ENCODE measurements around the gene ORM2.
"Not testable (repeated sequence)": the region's sequence is repeated elsewhere in the genome, so short reads cannot be mapped to it uniquely, and the experiment has no call there.

ORM2 gene

GRCh38 chr9:114332474-114333040 is 2.9 kb downstream of the ORM2 start:
- DNase-seq = not testable (repeated sequence)

GRCh38 chr9:114333718-114334117 is 4.0 kb downstream of the ORM2 start:
- DNase-seq = not testable (repeated sequence)

DNA sequence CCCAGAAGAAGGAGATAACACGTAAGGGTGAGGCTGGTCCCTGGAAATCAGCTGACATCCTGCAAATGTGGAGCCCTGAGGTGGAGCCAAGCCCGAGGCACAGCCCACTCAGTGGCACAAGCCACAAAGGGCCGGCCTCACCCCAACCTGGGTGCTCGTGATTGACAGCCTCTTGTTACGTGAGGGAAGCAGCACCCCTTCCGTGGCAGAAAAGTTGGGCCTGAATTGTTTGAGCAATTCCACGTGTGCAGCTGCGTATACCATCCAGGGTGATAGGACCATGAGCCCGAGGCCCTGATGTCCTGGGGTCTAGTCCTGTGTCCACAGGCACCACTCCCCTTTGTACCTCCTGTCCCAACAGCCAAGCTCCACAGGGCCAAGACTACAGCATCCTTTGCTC is 4.8 kb downstream of the ORM2 start:
- no peak for DNase-seq

- DNase-seq = no peak
Observed at GRCh38 chr9:114335745-114336144, 6.1 kb downstream of the ORM2 start.

DNA sequence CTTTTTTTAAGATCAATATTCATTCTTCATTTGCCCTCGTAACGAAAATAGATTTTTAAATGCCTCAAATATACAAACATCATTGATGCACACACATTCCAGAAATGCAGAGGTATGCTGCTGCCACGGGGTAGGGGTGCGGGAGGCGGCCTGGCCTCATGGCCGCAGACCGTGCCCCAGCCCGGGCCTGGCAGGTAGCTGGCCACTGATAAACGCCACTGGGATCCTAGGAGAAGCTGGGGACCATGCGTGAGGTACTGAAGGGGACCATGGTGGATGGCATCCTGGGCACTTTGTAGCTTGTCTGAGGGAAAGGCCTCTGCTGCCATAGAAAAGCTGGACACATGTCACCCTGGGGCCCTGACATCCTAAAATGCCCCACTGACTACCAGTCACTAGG is 6.5 kb downstream of the ORM2 start:
- DNase-seq = no peak

DNA sequence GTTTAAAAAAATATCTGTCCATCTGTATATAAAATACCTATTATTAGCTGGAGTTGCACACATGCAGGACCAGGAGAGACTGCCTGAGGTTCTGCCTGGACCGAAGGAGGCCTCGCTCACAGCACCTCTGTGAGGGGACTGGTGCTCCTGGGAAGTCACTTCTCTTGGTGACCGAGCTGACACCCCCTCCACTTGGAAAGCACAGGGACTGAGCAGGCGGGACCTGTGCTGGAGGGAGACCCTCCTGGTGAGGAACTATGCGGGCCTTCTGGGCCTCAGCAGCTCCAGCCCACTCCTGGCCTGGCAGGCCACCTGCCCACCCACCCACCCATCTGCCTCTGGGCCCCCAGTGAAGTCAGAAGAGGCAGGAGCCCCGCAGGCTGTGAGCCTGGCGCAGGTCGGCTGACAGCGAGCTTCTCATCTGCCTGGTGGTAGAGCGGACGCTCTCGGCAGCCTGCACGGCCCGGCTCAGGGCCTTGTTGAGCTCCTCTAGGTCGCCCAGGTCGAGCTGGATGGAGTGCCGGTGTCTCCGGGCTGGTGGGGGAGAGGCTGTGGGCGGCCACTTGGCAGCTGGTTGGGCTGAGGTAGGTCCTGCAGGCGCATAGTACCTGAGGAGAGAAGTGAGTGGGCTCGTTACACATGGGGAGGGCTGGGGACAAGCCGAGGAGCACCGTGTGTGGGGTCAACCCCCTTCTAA is 7.2 kb downstream of the ORM2 start:
- no peak for DNase-seq

- DNase-seq = no peak
Observed at GRCh38 chr9:114338187-114338586, 8.5 kb downstream of the ORM2 start.

DNA sequence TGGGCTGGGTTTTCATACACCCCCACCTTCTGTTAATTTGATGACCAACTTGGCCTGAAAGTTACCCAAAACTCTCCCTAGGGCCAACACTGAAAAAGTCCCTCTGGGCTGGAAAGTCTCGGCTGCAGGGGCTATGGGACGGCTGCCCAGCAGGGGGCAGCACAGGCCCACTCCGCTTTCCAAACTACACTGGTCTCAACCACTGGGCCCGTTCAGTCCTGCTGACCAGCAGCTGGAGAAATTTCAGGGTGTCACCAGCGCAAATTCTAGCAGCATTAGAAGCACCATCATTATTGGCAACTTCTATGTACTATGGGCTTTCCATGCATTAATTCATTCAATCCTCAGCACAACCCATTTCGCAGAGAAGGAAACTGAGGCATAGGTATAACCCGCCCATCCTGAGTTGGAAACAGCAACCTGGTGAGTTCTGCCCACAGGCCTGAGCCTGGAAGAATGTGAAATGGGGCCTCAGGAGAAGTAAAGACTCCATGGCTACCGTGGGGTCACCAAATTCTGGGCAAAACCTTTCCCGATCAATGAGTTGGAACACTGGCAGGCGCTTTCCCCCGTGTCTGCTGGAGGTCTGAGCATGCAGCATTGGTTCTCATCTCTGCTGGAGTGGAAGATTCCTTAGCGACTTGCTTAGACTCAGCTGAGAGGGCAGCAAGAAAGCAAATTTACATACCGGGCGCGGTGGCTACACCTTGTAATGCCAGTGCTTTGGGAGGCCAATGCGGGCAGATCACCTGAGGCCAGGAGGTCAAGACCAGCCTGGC is 9.7 kb downstream of the ORM2 start:
- no peak for DNase-seq

- no peak for DNase-seq
Observed at GRCh38 chr9:114341152-114341830, 11.6 kb downstream of the ORM2 start.

DNA sequence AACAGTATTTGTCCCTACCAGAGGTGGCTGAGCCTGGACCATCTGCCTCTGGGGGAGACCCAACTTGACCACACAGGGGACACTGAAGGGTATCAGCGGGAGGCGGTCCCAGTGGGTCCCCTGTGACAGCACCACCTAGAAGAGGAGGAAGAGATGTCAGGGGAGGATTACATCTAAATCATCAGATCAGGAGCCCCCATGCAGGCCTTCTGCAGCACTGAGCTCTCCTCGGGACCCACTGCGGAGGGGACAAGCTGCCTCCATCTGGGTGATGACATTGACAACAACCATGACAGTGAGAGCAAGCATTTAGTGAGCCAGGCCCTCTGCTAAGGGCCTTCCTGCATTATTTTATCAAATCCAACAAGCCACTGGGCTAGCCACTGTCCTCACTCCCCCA is 12.3 kb downstream of the ORM2 start:
- no peak for DNase-seq

DNA sequence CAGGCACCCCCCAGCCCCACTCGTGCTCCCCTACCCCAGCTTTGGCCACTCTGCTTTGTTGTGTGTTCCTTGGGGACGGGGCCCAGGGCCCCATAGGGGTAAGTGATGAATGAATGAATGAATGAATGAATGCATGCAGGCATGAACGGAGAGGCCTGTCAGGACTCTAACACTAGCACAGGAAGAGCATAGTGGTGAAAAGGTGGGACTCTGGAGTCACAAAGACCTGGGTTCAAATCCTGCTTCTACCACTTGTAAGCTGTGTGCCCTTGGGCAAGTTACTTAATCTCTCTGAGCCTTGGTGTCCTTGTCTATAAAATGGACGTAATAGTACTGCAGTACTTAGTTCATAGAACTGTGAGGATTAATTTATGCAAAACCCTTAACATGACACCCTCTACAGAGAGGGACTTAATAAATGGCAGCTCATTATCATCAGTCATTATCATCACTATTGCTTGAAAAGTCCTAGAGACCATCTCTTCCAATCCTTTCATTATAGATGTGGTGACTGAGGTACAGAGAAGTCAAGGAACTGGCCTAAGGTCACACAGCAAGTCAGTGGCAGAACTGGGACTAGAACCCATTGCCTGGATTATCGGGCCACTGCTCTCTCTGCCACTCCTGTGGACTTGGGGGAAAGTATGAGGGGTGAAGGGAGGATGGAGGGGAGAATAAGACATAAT is 13.2 kb downstream of the ORM2 start:
- DNase-seq = no peak

DNA sequence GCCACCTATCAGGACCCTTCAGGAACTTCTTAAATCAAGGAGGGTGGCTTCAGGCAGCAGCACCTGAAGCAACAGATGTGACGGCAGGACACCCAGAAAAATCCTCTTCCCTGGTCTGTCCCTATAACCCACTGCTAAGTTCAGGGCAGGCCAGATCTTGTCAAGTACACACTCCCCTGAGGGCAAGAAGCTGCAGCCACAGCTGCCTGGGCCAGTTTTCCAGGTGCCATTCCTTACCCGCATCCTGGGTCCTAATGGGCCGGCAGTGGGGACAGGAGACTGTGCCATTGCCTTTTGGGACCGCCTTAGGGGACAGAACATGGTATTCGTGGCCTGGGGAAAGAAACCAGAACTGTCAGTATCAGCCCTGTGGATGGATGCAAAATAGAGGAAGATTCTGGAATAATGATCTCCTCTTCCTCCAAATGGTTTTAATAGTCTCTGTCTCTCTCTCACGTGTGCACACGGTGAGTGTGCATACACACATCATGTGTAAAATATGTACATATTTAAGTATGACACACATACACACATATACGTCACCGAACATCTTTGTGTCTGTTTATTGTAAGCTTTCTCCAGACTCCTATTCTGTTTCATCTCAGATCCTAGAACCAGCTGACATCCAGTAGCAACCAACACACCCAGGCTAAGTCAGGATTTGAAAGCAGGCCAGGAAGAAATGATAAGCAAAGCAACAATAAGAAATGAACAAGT is 14.0 kb downstream of the ORM2 start:
- no peak for DNase-seq

DNA sequence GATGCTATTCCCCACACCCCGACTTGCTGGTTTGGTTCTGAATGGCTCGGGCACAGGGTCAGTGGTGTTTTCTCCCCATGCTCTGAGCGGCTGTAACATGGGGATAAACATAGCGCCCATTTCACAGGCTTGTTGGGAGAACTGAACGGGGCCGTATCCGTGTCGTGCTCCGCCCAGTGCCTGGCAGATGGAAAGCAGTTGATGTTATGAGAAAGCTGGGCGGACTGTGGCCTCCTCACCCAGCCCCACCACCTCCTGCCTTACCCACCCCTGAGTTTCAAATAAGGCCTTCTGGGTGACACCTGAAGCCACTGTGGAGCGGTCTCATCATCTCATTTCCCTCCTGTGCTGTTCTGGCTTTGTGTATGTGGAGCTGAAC is 14.5 kb downstream of the ORM2 start:
- DNase-seq = no peak

GRCh38 chr9:114344692-114345091 is 15.0 kb downstream of the ORM2 start:
- no peak for DNase-seq

DNA sequence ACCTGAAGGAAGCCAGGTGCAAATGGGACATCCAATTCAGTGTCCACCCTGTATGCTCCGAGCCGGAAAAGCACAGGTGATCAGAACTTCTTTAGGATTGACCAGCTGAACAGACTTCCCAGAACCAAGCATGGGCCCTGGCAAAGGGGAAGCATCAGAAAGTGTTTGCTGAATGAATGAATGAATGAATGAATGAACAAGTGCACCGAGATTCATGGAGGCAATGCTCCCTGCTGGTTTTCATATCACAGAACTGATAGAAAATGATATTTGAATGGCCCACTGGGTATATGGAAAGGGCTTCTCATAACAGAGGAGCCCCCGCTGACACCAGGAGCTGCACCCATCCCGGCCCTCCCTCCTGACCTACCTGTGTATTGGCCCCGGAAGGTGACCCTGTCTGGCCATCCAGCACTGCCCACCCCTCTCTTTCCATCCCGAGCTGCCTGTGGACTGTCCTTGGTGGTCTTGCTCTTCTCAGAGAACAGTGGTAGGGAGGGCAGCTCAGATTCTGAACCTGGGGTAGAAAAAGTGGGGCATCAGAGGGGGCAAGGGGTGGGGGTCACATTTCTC is 15.9 kb downstream of the ORM2 start:
- no peak for DNase-seq

- no peak for DNase-seq
Observed at GRCh38 chr9:114346146-114346545, 16.5 kb downstream of the ORM2 start.

DNA sequence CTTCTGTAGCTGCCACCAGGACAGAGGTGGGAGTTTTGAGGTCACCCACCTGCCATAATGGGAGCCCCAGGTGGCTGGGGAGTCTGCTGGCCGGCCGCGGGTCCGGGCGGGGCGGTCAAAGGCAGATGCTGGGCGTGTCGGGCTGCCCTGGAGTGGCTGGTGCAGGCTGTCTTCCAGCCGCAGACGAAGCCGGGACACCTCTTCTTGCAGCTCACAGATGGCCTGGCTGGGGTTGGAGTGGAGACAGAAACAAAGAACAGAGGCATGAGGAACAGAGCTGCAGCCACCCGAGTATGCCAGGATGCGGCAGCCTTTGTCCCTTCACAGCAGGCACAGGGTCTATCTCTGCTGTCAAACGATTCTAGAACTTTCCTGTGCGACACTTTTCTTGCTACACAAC is 18.0 kb downstream of the ORM2 start:
- DNase-seq = no peak

DNA sequence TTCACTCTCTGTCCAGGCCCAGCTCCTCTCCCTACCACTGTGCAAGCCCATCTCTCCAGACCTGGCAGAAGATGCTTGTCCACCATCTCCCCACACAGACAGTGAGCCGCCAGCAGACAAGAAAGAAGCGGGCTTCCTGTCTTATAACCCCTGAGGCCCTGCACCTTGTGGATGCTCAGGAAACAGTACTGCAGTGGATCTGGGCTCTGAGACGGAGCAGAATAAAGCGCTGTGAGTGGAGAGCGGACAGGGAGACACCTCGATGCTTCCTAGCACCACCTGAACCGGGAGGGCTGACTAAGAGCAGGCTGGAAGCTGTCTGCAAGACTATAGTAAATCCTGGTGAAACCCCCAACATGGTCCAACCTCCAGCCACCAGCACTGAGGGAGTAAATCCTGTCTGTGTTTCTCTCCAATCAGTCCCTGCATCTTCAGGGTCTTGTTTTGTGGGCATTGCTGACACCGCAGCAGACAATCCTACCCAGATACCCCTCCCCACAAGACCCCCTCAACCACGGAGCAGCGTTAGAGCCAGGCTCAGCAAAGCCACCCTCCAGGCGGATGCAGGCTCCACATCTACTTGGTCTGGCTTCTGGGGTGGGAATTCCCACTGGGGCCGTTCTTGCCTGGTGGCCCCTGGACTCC is 18.7 kb downstream of the ORM2 start:
- no peak for DNase-seq

DNA sequence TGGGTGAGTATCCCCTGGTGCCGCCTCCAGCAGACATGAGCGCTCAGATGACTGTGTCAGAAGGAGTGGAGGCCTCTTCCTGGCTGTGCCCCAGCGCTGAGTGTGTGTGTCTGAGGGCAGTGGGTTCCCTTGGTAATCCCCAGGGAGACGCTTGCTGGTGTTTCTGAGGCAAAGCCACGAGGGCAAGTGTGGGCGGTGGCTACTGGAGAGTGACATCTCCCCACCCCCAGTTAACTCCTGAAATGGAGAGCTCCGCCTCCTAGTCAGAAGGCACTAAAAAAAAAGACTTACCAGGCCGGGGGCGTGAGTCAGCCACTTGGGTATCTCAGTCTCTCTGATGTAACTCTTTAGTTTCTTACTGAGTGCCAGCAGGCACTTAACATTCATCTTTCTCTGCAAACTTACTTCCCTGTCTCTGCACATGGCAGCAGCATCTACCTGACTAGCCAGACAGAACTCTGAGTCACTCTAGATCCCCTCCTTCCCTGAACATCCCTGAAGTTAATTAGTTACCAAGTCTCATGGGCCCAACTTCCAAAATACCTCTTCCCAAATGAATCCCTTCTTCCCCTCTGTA is 19.3 kb downstream of the ORM2 start:
- DNase-seq = peak; percentile 82

DNA sequence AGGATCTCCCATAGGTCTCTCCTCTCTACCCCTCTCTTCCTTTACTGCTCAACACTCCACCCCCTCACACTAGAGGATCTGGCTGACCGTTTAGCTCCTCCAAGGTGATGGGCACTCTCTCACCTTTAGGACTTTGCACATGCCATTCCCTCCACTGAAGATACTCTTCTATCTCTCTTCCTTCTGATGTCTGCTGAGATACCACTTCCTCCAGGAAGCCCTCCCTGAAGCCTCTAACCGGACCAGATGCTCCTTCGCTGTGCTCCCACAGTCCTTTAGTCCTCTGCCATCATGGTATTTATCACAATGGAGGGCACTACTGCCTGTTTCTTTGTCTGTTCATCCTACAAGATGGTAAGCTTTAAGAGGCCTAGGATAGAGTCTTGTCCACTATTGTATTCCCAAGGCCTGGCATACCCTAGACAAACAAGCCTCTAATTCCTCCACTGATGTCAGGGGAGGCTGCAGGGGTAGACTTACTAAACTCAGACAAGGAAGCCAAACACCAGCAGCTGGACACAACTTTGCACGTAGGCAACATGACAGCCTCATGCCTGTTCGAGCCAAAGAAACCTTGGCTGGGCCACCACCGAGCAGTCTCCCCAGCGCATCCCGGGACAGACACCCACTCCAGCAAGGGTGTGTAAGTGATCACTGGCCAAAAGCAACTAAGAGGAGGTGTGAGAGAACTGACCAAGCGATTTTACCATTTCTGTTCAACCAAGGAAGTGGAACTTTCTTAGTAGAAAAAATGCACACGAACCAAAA is 20.2 kb downstream of the ORM2 start:
- no peak for DNase-seq
